WI38 (cell line): ENCODE results near the gene FHIP1B.

Experiments
- H3K4me3 ChIP-seq: 2 replicates; pipeline ENCODE4 v1.5.1; 2011; ENCODE audit warnings: low read depth, mild to moderate bottlenecking, control low read depth, low read length
- TF ChIP-seq, protein P1 (sequence below): IDR thresholded peaks from 2 replicates; pipeline ENCODE4 v1.5.1; 2012; ENCODE audit warnings: low read depth, mild to moderate bottlenecking, control low read depth, low read length

The FHIP1B gene

DNA sequence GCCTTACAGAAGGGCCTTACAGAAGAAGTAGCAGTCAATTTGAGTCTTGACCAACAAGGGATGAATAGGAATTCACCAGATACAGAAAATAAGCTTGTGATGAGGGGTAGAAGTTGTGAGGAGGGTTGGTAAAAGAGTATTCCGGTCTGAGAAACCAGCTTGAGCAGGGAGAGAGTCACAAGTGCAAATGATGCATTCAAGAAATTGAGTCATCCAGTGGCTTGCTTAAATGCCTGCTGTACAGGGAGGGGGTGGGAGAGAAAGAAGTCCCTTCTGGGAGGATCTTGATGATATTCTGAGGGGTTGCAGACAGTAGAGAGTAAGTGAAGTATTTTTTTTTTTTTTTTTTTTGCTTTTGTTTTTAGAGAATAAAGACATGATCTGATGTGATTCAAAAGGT, 34.4 kb upstream of the FHIP1B start:
- TF ChIP-seq, protein P1, sequence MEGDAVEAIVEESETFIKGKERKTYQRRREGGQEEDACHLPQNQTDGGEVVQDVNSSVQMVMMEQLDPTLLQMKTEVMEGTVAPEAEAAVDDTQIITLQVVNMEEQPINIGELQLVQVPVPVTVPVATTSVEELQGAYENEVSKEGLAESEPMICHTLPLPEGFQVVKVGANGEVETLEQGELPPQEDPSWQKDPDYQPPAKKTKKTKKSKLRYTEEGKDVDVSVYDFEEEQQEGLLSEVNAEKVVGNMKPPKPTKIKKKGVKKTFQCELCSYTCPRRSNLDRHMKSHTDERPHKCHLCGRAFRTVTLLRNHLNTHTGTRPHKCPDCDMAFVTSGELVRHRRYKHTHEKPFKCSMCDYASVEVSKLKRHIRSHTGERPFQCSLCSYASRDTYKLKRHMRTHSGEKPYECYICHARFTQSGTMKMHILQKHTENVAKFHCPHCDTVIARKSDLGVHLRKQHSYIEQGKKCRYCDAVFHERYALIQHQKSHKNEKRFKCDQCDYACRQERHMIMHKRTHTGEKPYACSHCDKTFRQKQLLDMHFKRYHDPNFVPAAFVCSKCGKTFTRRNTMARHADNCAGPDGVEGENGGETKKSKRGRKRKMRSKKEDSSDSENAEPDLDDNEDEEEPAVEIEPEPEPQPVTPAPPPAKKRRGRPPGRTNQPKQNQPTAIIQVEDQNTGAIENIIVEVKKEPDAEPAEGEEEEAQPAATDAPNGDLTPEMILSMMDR: no peak
- no peak overlapping the region for H3K4me3 ChIP-seq

DNA sequence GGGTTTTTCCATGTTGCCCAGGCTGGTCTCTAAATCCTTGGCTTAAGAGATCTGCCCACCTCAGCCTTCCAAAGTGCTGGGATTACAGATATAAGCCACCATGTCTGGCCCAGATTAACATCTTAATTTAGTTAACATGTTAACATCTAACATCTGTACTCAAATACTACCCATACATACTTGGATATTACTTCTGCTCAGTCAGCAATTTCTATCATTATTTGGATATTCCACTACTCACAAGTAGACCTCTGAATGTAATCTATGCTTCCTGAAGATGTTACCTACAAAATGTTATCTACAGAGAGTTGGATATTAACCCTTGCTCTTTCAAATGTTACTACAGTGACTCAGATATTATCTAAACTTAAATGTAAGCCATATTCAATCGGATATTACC, 29.2 kb upstream of the FHIP1B start:
- H3K4me3 ChIP-seq: no peak overlapping the region

DNA sequence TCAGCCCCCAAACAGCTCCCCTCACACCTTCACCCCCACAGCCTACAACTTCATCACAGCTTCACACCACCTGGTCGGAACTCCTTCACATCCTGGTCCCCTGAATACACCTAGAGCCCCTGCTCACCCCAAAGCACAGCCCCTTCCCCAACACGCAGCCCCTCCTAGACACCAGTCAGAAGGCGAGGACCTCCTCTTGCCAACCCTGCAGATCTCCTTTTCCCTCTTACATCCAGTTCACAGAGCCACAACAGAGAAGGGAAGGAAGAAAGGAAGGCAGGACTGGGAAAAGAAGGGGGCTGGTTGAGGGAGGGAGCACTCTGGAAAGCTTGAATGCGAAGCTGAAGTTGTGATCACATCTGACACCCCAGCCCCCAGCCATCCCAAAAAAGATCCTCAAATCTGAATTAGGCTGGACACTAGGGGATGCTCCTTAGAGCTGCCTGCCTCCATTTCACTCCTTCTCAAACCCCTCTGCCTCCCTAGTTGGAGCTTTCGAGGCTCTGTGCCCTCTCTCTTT, 25.8 kb upstream of the FHIP1B start:
- no peak overlapping the region for H3K4me3 ChIP-seq
- TF ChIP-seq, protein P1: no peak

More for the DNA sequence above, 29.2 kb upstream of the FHIP1B start:
- TF ChIP-seq, protein P1: no peak

DNA sequence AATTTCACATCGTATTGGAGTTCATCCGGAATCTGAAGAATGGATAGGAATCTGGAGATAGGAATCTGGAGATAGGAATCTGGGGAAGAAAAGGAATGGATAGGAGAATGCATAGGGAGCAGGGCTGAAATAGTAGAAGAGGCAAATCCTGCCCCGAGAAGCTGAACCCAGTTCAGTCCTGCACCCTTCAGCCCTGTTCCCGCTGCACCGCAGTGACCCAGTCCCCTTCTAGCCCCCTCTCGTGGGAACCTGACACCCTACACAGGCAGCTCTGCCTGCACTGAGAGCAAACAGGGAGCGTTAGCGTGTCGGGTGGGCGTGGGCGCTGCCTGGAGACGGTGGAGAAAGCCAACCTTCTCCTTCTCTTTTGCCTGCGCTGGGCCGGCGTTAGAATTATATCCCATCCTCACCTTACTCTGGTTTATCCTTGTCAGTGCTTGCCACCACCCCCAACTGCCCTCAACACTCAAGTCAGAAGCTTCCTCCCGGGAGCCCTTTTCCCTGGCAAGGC, 24.2 kb upstream of the FHIP1B start:
- no peak overlapping the region for H3K4me3 ChIP-seq
- TF ChIP-seq, protein P1: no peak

DNA sequence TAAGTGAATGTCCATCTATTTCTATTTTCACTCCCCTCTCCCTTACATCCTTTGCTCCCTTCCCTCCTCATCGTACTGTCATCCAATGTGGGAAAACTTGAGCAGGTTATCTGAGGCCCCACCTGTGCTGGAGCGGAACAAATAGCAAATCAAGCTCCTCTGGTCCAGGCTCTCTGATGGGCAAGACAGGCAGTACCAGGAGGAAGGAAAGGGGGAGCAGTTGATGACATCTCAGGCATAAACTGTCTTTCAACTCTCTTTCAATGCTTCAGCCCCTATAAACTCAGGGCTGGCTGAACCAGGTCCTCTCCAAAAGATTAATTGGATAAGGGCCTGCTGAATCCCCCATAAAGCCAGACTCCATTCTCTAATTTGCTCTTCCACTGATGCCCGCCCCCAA, 23.7 kb upstream of the FHIP1B start:
- TF ChIP-seq, protein P1: no peak
- H3K4me3 ChIP-seq: no peak overlapping the region

DNA sequence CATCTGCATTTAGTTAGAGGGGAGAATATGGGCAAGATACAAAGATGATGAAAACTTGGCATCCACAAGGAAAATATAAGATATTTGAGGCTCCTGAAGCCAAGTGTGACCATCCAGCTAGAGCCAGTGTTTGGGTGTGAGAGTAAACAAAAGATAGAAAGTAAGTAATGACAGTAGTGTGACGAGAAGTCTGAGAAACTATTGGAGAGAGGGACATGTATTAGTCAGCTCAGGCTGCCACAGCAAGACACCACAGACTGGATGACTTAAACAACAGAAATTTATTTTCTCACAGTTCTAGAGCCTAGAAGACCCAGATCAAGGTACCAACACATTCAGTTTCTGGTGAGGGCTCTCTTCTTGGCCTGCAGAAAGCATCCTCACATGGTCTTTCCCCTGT, 18.8 kb upstream of the FHIP1B start:
- TF ChIP-seq, protein P1: no peak
- H3K4me3 ChIP-seq: no peak overlapping the region

DNA sequence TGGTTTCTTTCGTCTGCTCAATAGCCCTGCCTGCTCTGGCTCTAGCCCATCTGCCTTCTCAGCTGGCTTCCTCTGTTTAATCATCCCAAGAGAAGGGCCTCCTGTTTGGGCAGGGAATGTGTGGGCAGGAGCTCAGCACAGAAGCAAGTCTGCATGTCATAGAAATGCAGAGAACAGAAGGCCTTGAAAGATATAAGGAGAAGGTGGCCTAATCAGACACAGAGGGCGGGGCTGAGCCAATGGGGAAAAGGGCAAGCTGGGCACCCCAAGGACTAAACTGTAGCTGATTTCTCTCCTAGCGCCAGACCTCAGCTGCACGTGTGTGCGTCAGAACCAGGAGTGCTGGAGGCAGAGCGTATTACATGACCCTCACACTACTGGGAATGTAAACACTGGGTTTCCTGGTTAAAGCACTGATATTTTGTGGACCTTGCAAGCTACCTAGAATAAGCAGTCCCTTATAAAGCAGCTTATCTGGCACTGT, 17.6 kb upstream of the FHIP1B start:
- TF ChIP-seq, protein P1: no peak
- H3K4me3 ChIP-seq: no peak overlapping the region
